Measurements from ENCODE around the gene KCNJ8.

DNA sequence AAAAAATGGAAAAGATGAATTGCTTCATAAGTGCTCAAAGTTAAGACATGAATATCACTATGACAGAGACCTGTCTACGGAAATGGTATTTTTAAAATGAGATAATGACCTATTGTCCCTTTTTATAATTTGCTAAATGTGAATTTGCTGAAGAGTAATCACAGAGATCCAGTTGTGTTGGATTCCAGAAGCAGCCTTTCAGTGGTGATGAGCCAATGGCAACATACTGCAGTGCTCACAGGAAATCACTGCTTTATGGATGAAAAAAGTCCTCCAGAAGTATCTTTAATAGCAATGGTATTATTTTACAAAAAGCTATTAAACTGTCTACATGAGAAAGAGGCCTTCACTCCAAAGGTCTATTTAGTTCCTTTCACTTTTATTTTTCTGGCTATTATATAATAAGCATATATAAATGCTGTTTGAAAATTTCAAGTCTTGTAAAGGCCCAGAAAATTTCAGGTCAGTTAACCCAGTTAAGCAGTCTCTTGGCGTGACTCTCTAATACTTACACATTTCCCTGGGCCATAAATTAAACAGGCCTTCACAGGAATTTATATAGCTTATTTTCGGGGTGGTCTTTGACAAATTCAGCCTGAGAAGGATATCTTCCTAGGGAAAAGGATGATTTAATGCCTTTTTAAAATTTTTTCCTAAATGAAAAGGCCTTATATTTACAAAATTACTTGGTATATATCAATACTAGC, 55.4 kb downstream of the KCNJ8 start:
- TF ChIP-seq, protein P1, sequence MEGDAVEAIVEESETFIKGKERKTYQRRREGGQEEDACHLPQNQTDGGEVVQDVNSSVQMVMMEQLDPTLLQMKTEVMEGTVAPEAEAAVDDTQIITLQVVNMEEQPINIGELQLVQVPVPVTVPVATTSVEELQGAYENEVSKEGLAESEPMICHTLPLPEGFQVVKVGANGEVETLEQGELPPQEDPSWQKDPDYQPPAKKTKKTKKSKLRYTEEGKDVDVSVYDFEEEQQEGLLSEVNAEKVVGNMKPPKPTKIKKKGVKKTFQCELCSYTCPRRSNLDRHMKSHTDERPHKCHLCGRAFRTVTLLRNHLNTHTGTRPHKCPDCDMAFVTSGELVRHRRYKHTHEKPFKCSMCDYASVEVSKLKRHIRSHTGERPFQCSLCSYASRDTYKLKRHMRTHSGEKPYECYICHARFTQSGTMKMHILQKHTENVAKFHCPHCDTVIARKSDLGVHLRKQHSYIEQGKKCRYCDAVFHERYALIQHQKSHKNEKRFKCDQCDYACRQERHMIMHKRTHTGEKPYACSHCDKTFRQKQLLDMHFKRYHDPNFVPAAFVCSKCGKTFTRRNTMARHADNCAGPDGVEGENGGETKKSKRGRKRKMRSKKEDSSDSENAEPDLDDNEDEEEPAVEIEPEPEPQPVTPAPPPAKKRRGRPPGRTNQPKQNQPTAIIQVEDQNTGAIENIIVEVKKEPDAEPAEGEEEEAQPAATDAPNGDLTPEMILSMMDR (IDR thresholded peaks at IDR 0.05): no peak
- TF ChIP-seq POLR2A (IDR thresholded peaks at IDR 0.05): no peak
